GM19035 (cell line): ENCODE results near the gene MAPK8.
A peak's percentile ranks its signal among the peaks of the same experiment; 100 is the strongest.

Source experiments
- ATAC-seq: cut with Tn5 transposase; IDR thresholded peaks from one replicate; pipeline ENCODE4 v1.9.1; 2021; ENCODE audit not compliant: unreplicated experiment

The MAPK8 gene

DNA sequence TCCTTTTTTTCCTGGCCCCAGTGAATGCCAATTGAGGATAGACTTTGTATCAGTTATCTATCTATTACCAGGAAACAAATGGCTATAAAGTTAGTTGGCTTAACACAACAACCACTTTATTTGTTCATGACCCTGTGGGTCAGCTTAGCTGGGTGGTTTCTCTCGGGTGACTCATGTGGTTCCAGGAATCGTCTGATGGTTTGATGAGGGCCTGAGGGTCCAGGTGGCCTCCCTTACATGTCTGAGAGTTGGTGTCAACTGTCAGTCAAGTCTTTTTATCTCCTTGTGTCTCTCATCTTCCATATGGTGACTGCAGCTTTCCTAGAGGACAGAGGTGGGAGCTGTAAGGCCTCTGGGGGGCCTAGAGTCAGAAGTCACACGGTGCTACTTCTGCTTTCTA is 15.3 kb upstream of the MAPK8 start:
- ATAC-seq, result no peak

GRCh38 chr10:48292616-48293015 is 13.9 kb upstream of the MAPK8 start:
- ATAC-seq, result no peak

DNA sequence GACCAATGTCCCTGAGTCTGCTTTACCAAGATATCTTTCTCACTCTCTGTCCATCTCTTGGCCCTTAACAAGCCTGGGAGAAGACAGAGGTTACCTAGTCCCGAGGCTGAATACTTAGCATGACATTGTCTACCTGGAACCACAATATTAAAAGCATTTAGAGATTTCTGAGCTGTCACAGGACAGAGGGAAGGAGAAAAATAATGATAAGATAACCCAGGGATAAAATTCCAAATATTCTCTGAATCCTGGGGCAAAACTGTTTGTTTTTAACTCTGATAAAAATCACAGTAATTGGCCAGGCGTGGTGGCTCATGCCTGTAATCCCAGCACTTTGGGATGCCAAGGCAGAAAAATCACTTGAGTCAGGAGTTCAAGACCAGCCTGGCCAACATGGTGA is 12.0 kb upstream of the MAPK8 start:
- ATAC-seq, result no peak

DNA sequence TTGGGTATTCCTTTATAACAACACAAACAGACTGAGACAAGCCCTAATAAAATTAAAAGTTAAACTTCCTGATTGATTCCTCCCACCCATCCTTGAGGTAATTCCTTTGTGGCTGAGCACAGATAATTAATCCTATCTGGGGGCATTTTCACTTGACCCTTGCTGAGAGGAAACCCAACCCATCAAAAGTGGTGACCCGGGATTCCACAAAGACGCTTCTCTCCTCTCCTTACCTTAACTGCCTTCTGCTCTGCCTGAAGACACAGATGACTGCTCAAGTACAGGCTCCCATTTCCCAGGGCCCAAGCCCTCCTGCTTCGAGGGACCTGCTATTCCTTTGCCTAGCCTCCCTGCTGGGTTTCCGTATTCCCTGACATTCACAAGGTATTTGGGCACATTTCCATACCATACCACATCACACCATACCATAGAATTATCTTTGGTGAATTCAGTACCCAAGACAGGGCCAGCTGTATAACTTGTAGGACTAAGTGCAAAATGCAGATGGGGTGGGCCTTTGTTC is 9.8 kb upstream of the MAPK8 start:
- ATAC-seq, result no peak

- ATAC-seq, result no peak
Measured at GRCh38 chr10:48299066-48299465, 7.4 kb upstream of the MAPK8 start.

GRCh38 chr10:48299692-48300091 is 6.8 kb upstream of the MAPK8 start:
- no peak for ATAC-seq

DNA sequence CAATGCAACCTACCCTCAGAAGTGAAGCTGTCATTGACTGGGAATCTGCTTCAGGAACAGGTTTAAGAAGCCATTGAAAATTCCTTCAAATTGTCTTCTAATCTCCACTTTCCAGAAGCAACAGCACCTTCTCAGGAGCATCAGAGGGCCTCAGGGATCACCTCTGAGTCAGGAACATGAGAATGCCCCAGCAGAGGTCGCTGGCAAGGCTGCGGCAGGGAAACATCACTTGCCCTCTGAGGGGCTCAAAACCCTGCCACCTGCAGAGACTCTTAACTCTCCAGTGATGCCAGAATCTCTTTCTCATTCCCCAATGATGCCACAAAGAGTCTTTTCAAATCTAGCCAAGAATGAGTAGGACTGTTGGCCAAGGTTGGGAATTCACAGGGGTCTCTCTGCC is 5.9 kb upstream of the MAPK8 start:
- no peak for ATAC-seq

GRCh38 chr10:48302515-48303476 is 3.7 kb upstream of the MAPK8 start:
- no peak for ATAC-seq

- ATAC-seq, result no peak
Measured at GRCh38 chr10:48305905-48306264, 592 bp upstream of the MAPK8 start.

DNA sequence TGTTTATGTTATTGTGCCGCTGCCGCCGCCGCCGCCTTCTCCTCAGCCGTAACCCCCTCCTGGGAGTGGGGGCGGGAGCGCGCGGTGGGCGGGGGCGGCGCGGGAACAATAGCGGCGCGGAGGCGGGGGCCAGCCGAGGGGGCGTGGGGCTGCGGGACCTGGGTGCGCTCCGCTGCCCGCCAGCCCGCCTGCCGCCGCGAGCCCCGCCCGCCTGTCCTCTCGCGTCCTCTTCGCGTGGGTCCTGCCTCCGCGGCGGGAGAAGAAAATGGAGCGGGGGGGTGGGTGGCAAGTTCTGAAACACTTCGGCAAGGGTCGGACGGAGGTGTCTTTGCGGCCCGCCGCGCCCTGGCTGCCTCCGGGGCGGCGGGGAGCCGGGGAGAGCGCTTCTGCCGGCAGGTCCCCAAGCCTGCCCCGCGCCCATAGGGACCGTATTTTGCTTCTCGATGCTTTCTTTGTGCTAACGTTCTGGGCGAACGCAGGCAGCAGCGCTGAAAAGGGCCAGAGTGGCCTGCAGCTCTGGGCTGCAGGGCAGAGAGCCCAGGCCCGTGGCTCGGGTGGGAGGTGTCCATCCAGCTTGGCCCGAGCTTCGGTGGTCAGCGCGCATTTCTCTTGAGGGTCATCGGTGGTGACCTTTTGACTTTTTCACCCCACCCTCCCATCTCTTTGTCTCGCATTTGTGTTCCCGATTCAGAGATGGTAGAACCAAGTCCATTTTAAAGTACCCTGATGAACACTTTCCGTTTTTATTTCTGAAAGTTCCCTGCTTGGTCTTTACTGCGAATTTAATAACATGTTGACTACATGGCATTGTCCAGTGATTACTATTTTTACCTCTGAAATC is 613 bp downstream of the MAPK8 start:
- ATAC-seq, result peak; percentile 46

DNA sequence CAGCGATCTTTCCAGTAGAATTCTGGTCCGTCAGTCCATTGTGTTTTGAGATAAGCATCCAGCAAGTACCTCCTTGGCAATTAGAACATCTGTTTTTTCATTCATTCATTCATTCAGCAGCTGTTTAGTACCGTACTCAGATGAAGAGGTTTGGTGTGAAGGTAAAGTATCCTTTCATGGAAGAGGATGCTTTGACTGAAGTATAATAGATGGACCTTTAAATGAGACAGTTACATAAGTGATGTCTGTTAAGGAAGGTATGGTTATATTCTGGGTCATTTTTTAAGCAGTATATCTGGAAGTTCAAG is 1.2 kb downstream of the MAPK8 start:
- no peak for ATAC-seq

DNA sequence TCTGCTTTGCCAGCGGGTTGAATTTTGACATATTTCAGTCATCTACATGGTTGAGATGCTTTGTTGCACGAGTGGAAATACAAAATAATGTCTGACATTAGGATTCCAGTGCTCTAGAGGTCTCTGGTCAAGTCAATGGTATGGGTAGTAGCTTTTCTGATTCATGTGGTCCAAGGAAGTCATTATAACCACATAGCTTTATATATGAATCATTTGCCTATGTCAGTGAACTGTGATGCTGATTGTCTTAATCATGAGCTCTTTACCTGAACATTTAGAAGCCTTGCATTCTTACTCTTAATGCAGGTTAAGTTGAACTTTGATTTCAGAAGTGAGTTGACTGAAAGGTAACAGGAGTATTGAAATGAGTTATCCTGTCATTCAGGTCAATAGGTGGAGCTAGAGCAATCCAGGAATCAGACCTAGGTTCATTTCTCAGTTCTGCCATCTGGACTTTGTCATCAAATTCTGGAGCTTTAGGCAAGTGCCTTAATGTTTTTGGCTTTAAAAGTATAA is 3.3 kb downstream of the MAPK8 start:
- ATAC-seq, result no peak

DNA sequence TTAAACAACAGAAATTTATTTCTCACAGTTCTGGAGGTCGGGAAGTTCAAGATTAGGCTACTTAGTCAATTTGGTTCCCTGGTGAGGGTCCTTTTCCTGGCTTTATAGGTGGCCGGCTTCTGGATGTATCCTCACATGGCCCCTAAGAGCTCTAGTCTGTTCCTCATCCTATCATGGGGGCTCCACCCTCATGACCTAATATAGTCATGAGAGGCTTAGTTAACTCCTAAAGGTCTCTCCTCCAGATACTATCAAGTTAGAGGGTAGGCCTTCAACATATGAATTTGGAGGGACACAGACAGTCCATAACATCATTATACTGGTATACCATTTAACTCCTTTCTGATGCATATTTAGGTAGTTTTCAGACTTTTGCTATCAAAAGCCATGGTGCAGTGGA is 7.6 kb downstream of the MAPK8 start:
- no peak for ATAC-seq

DNA sequence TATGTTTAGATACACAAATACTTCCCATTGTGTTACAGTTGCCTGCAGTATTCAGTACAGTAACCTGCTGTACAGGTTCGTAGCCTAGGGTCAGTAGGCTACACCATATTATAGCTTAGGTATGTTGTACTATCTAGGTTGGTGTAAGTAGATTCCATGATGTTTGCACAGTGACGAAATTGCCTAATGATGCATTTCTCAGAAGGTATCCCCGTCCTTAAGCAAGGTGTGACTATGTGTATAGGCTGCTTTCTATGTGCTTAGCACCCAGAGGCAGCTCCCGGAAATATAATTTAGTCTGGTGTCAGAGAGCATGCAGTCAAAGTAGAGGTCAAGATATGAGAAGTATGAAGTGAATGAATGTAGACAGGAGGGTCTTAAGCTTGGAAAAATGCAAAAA is 9.8 kb downstream of the MAPK8 start:
- no peak for ATAC-seq

DNA sequence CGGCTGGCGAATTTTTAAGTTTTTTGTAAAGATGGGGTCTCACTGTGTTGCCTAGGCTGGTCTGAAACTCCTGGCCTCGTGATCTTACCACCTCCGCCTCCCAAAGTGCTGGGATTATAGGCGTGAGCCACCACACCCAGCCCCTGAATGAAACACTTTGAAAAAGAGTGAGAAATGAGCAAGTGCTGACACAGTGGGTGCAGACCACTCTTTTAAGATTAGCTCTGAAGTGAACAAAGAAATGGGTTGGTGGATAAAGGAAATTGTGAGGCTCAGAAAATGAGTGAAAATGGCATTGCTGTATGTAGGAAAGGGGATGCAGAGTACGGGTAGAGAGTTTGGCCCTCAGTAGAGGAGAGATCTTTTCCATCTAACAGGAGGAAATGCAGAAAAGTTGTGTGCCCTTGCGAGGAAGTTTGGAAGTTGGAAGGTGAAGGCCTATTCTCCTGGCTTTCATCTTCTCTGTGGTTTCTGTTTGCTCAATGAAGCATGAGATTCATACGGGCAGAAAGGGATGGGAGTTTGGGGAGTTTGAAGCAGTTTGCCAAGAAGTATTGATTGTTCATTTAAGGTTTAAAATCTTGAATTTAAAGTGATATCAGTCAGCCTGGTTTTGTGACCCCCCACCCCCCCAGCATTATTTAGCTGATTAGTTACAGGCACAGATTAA is 11.0 kb downstream of the MAPK8 start:
- no peak for ATAC-seq

- no peak for ATAC-seq
Measured at GRCh38 chr10:48322017-48322416, 15.5 kb downstream of the MAPK8 start.

DNA sequence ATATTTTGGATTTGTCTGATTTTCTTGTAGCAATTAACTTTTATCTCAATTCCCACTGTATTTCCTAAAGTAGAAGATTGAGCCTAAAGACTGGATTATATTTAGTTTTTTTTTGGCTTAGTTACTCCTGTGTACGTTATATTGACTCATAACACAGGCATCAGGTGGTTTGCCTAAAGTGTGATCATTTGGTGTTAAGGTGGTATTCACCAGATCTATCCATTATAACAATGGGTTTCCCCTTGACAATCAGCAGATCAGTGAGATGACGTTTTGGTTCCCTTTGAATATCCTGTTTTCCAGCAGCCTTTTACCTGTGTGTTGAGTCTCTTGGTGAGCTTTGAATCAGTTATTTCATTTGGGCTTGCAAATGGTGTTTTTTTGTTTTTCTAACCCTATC is 18.1 kb downstream of the MAPK8 start:
- no peak for ATAC-seq

GRCh38 chr10:48330269-48330668 is 23.8 kb downstream of the MAPK8 start:
- ATAC-seq, result no peak

GRCh38 chr10:48331436-48331835 is 25.0 kb downstream of the MAPK8 start:
- ATAC-seq, result no peak

DNA sequence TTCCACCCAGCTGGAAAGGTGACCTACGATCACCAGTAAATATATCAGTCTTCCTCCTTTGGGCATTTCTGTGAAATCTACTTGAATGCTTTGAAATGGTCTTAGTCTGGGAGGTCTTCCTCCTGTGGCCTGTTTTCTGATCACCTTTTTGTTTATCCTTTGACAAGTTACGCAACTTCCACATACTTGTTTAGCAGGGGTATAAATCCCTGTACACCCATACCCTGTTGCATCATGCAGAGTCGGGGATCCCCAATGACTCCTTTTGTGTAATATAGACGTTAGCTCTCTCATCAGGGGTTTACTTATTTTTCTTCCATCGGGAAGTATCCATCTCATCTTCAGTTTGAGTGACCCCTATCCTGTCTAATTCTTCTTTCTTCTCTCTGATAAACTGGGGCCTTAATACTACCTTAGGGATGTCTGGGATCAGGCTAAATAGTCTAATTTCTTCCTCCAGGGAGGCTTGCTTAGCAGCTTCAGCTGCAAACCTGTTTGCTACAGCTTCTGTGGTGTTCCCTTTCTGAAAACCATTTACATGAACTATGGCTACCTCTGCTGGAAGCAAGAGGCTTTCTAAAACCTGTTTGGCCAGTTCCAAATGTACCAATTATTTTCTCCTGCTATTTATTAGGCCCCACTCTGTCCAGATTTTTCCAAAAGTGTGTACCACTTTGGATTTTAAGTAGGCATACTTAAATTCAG is 25.8 kb downstream of the MAPK8 start:
- no peak for ATAC-seq

DNA sequence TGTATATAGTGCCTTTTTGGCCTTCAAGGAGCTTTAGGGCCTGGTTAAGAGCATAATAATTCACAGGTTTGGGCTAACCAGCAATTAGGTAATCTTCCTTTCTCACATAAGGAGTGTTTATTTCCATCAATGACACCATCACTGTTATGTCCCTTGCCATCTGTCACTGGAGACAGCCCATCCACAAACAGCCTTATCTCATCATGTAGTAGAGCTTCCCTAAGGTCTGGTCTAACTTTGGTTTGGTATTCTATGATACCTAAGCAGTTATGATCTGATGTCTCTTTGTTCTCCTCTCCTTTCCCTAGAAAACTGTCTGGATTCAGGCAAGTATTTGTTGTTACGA is 26.4 kb downstream of the MAPK8 start:
- no peak for ATAC-seq
